Activated gamma-delta T cell treated with anti-CD3 and anti-CD28 coated beads, Interleukin-2, amount 50 U/mL, for 16 hours (primary cell): Measurements from ENCODE around the gene TOPORS.
"Not testable (repeated sequence)": the region's sequence is repeated elsewhere in the genome, so short reads cannot be mapped to it uniquely, and the experiment has no call there.

Experiments
- DNase-seq: peaks from one replicate; pipeline ENCODE4 v3.0.0-alpha.2; 2020; ENCODE audit warnings: low read depth

TOPORS gene

GRCh38 chr9:32565967-32566366 is 13.6 kb upstream of the TOPORS start:
- DNase-seq = no peak

- no peak for DNase-seq
Measured at GRCh38 chr9:32558408-32558934, 6.1 kb upstream of the TOPORS start.

- DNase-seq = no peak
Measured at GRCh38 chr9:32554591-32554990, 2.2 kb upstream of the TOPORS start.

GRCh38 chr9:32554107-32554506 is 1.7 kb upstream of the TOPORS start:
- no peak for DNase-seq

GRCh38 chr9:32551276-32552051 is 922 bp downstream of the TOPORS start:
- peak; percentile 31 for DNase-seq

GRCh38 chr9:32550562-32551275 is 1.7 kb downstream of the TOPORS start:
- peak; percentile 92 for DNase-seq

- no peak for DNase-seq
Measured at GRCh38 chr9:32550150-32550561, 2.2 kb downstream of the TOPORS start.

- not testable (repeated sequence) for DNase-seq
Measured at GRCh38 chr9:32548213-32548612, 4.2 kb downstream of the TOPORS start.

- no peak for DNase-seq
Measured at GRCh38 chr9:32545884-32546283, 6.5 kb downstream of the TOPORS start.

- DNase-seq = no peak
Measured at GRCh38 chr9:32543047-32543446, 9.3 kb downstream of the TOPORS start.

- no peak for DNase-seq
Measured at GRCh38 chr9:32533816-32534215, 18.6 kb downstream of the TOPORS start.

- no peak for DNase-seq
Measured at GRCh38 chr9:32533336-32533735, 19.1 kb downstream of the TOPORS start.

GRCh38 chr9:32526707-32527048 is 25.7 kb downstream of the TOPORS start:
- no peak for DNase-seq

- DNase-seq = peak; percentile 65
Measured at GRCh38 chr9:32526041-32526706, 26.2 kb downstream of the TOPORS start, which contains the start of gene RIGI. Gene RIGI (minus strand): TSS chr9:32526196. CDS start chr9:32526166, 30 bp downstream.

GRCh38 chr9:32525709-32526030 is 26.7 kb downstream of the TOPORS start:
- no peak for DNase-seq

GRCh38 chr9:32524892-32525708 is 27.3 kb downstream of the TOPORS start:
- no peak for DNase-seq

GRCh38 chr9:32524558-32524891 is 27.9 kb downstream of the TOPORS start:
- DNase-seq = not testable (repeated sequence)

- DNase-seq = no peak
Measured at GRCh38 chr9:32523910-32524309, 28.5 kb downstream of the TOPORS start.

- DNase-seq = no peak
Measured at GRCh38 chr9:32518276-32518675, 34.1 kb downstream of the TOPORS start.

GRCh38 chr9:32516241-32516640 is 36.1 kb downstream of the TOPORS start:
- DNase-seq = no peak

GRCh38 chr9:32508728-32509127 is 43.7 kb downstream of the TOPORS start:
- no peak for DNase-seq

GRCh38 chr9:32503008-32503407 is 49.4 kb downstream of the TOPORS start:
- DNase-seq = no peak
